HCEC 1CT (cell line): Measurements from ENCODE around the gene SMIM44.
"Not testable (repeated sequence)": the region's sequence is repeated elsewhere in the genome, so short reads cannot be mapped to it uniquely, and the experiment has no call there.

Experiments
- DNase-seq: peaks from one replicate; pipeline ENCODE4 v3.0.0-alpha.2; 2017

Gene SMIM44

DNA sequence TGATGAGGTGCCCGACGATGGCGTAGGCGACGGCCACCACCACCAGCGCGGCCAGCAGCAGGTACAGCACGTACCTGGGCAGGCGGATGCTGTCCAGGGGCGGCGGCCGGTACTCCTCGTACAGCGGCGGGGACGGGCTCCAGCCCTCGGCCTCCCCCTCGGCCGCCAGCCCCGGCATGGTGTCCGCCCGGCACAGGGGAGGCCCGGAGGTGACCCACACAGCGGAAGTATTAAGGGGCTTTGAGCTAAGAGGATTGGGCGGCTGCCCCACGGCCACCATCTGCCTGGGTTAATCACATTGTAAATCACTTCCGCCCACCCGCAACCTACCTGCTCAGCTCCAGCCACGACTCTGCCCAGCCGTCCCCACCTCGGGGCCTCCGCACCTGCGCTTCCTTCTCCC lies at the start of gene SMIM44:
Gene SMIM44 (minus strand): TSS at position 216 of the 403 bp plus-strand sequence. CDS start 38 bp downstream, at position 178.
- no peak for DNase-seq

DNA sequence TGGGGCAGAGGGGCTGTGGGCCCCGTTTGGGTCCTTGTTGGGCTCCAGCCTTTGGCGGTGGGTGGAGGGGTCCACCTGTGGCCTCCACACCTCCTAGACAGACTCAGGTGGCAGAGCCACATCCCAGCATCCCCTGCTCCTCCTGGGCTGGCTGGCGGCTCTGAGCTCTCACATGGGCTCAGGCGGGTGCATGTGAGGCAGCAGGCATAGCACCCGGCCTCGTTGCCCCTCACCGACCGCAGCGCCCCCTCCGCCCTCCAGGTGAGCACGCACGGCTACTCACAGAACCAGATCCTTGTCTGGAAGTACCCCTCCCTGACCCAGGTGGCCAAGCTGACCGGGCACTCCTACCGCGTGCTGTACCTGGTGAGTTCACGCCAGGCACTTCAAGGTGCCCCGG lies 49.8 kb upstream of the SMIM44 start:
- no peak for DNase-seq

- DNase-seq: no peak
Observed at GRCh38 chr19:3532154-3532786, 49.0 kb upstream of the SMIM44 start.

- DNase-seq: no peak
Observed at GRCh38 chr19:3531716-3532115, 48.5 kb upstream of the SMIM44 start.

DNA sequence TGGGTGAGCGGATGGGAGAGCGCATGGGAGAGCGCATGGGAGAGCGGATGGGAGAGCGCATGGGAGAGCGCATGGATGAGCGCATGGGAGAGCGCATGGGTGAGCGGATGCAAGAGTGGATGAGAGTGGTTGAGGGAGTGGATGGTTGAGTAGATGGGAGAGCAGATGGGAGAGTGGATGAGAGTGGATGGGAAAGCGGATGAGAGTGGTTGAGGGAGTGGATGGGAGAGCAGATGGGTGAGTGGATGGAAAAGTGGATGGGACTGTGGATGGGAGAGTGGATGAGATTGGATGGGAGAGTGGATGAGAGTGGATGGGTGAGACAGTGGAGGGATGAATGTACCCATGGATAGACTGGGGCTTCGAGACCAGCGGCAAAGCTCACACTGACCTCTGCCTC lies 47.1 kb upstream of the SMIM44 start:
- no peak for DNase-seq

GRCh38 chr19:3529299-3529698 lies 46.1 kb upstream of the SMIM44 start:
- not testable (repeated sequence) for DNase-seq

DNA sequence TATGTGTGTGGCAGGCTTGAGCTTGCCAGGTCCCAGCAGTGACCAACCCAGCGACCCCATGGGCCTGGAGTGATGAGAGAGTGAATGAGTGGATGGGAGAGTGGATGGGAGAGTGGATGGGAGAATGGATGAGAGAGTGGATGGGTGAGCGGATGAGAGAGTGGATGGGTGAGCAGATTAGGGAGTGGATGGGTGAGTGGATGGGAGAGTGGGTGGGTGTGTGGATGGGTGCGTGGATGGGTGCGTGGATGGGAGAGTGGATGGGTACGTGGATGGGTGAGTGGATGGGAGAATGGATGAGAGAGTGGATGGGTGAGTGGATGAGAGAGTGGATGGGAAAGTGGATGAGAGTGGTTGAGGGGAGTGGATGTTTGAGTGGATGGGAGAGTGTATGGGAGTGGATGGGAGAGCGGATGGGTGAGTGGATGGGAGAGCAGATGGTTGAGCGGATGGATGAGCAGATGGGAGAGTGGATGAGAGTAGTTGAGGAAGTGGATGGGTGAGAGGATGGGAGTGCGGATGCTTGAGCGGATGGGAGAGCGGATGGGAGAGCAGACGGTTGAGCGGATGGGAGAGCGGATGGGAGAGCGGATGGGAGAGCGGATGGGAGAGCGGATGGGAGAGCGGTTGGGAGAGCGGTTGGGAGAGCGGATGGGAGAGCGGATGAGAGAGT lies 45.4 kb upstream of the SMIM44 start:
- DNase-seq: no peak

DNA sequence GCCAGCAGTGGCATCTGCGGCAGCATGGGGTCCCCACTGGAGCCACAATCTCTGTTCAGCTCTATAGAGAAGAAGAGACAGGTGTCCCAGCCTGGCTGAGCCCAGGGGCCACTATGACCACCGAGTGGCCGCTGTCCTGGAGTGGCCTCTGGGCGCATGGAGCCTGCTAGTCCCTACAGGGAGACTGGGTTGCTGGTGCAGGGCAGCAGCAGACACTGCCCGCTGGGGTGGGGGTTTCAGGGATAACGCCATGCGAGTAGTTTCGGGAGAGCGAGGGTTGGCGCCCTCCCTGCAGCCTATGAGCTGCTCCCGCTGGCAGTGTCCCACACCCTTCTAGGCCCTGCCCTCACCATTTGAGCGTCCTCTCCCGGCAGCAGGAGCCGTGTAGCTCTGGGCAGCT lies 44.8 kb upstream of the SMIM44 start:
- no peak for DNase-seq

DNA sequence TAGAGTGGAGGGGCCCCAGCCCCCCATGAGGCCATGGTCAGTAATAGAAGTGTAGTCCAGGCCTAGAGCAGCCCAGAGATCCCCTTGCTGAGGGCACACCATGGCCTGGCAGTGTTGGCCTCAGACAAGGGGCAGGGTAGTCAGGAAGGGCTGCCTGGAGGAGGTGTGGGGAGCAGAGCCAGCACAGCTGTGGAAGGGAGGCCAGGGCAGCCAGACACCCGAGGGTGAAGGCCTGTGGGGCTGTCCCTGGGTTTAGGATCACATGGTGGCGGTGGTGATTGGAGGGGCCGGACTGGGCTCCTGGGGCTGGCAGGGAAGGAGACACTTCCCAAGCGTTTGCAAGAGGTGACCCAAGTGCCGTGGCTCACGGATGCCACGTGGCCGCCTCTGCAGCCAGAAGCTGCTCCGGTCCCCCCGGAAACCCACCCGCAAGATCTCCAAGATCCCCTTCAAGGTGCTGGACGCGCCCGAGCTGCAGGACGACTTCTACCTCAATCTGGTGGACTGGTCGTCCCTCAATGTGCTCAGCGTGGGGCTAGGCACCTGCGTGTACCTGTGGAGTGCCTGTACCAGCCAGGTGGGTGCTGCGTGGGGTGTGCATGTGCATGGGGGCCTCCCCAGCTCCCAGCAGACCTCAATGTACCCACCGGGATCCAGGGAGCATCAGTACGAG lies 44.1 kb upstream of the SMIM44 start:
- no peak for DNase-seq

- DNase-seq: no peak
Observed at GRCh38 chr19:3526507-3527237, 43.4 kb upstream of the SMIM44 start.

- no peak for DNase-seq
Observed at GRCh38 chr19:3524904-3525451, 41.7 kb upstream of the SMIM44 start.

DNA sequence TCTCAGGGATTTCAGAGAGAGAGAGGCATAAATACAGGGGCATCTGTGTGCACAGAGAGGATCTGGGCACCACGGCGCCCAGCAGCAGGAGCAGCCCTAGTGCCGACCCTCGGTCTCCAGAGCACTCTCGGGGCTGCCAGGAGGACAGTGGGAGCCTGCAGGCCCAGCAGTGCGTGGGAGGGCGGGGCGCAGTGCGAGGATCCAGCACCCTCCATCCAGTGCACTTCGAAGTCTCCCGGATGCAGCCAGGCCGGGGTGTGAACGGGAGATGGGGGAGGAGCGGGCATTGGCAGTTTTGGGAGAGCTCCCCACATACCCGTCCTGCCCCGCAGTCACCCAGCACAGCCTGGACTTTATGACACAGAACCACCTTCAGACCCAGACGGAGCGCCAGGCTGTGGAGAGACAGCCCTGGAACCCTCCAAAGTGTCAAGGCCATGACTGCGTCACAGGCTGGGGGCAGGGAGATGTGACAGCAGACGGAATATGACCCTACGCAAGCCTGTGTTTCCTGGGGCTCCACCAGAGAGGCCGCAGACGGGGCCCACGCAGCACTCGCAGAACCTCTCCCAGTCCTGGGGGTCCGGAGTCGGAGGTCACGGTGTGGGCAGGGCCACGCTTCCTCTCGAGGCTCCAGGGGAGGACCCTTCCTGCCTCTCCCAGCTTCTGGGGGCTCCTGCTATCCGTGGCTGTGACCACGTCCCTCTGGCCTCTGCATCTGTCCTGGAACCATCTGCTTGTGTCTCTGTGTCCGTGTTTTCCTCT lies 41.0 kb upstream of the SMIM44 start:
- DNase-seq: no peak

DNA sequence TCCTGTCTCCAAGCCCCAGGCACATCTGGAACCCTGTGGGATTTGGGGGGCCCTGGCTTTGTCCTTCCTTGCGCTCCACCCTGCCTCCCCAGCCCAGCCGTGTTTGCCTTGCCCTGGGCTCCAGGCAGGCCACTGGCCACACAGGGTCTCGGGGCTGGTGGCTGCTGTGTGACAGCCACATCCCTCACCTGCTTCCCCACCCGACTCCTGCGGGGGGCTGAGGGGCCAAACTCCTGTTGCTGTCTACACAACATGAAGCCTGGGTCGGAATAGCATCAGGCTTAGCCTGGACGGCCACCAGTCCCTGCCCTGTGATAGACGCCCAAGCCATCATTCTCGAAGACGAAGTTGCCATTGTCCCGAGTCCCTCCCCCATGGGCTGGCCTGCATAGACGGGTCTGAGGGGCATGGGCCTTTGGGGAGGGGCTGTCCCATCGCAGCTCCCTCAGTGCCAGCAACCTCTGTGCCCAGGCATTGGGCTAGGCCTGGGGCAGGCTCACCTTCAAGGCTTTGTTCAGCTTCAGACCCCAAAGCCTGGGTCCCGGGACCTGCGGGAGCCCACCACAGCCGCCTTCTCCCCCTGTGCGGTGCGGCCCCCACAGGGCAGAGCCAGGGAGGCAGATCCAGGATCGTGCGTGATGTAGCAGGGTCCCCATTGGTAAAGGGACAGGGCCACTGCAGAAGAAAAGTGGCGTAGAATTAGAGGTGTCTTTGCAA lies 40.3 kb upstream of the SMIM44 start:
- DNase-seq: no peak

DNA sequence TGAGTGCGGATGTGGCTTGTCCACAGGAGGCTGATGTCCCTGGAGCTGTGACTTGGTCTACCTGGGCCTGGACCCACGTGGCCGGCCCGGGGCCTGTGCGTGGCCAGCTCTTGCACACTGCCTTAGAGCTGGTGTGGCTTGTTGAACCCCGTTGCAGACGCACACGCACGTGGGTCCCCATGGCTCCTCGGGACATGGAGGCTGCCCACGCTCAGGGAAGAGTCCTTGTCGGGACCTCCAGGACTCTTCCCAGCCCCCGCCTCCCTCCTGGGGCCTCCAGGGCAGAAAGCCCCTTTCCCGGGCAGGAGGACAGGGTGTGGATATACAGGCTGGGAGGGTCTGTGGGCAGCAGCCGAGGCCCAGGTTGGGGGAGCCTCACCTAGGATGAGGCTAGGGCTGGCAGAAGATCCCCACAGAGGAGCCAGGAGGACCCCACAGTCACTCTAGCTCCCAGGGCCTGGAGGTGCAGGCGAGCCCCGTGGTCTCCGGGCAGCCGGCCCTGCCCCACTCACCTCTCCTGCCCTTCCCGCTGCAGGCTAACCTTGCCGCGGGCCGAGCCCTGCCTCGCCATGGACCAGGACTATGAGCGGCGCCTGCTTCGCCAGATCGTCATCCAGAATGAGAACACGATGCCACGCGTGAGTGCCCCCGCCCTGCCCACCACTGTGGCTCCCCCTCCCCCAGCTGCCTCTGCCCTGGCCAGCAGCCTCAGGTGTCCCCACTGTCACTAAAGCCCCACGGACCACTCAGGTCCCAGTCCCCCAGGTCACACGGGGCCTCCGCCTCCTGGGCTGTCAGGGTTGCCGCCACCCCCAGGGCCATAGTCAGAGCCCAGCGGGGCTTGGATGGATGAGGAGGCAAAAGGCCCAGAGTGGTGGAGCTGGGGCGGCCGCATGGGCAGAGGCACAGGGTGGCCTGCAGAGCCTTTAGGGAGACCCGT lies 39.5 kb upstream of the SMIM44 start:
- no peak for DNase-seq

DNA sequence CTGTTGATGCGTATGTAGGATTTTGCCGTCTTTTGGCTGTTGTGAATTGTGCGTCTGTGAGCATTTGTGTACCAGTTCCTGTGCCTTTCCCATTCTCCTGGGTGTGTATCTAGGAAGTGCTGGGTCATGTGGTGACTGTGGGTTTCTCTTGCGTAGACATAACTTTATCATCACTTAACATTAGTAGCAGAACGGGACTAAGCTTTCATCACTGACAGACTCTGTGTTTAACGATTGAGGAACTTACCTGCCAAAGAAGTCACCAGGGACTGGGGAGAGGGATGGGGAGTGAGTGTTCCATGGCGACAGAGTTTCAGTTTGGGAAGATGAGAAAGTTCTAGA lies 37.8 kb upstream of the SMIM44 start:
- no peak for DNase-seq

DNA sequence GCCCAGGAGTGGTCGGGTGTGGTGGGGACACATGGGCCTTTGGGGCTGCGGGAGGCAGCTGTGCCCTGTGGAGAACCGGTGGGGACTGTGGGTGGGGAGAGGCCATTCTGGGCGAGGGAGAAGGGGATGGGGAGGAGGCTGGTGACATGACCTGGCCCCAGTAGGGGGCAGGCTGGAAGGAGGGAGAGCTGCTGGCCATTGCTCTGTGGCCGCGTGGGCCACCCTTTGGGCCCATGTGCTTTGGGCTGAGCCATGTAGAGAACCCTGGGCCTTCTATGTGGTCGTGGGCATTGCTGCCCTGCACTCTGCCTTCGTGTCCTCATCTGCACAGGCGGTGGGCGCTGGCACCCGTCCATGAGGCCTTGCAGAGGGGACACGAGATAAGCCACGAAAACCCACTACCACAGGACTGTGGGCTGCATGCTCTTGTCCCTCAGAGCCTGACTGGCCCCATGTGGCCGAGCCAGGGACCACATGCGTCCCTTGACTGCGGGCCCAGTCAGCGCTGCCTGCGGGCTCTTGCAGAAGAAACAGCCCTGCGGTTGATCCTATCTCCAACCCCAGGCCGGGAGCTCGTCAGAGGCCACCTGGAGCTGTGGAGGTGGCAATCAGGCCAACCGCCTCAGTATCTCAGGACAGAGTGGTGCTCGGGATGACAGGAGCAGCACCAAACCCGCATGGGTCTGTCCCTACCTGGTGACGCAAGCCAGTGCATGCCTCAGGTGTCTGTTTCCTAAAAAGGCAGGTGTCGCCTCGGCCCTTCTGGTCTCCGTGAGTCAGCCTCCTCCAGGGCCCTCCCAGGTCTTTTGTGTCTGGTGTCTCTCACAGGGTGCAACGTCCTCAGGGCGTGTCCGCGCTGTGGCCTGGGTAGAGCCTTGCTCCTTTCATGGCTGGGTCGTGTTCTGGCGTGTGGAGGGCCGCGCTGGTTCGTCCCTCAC lies 37.2 kb upstream of the SMIM44 start:
- DNase-seq: no peak

- DNase-seq: no peak
Observed at GRCh38 chr19:3519126-3519525, 35.9 kb upstream of the SMIM44 start.

DNA sequence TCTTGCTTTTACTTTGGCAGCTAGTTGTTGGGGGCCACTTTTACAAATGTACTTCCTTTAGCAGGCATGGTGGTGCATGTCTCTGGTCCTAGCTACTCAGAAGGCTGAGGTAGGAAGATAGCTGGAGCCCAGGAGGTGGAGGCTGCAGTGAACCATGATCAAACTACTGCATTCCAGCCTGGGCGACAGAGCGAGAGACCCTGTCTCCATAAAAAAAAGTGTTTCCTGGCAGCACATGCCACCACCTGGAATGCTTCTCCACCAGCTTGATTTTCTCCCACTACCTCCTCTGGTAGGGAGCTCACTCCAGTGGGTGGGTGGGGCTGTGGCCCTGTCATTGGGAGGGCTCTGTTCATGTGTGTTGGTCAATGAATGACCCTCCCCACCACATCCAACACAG lies 35.4 kb upstream of the SMIM44 start:
- no peak for DNase-seq

DNA sequence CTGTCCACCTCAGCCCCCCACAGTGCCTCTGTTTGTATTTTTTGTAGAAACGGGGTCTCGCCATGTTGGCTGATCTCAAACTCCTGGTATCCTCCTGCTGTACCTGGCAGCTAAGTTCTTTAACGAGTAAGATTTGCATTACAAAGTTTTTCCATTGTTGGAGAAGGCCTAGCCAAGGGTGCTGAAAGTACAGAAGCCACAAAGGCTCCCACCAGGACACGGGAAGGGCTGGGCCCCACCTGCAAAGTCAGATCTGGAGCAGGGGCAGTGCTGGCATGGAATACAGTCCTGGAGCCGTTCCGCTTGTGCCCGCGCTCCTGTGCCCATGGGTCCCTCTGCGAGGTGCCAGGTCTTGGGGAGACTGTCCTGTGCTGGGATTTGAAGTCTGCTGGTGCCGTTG lies 35.0 kb upstream of the SMIM44 start:
- DNase-seq: no peak

- DNase-seq: no peak
Observed at GRCh38 chr19:3517638-3518037, 34.4 kb upstream of the SMIM44 start.
